Karpas-422 (cell line): Measurements from ENCODE around the gene BCL2. TPM values are rescaled to one million over a fixed set of nuclear protein-coding genes. Genes with fewer than 3 reads are reported as not detected.
A peak's percentile ranks its signal among the peaks of the same experiment; 100 is the strongest.

Experiments used
- DNase-seq: peaks from one replicate; pipeline ENCODE4 v3.0.0-alpha.2; 2015
- H2AFZ ChIP-seq: fragments of 200-600 bp; sonication (generic); 2 replicates; pipeline ENCODE4 v1.6.1; 2014; ENCODE audit warnings: antibody characterized with exemption, low read length, mixed read lengths
- H3K27ac ChIP-seq: fragments of 200-600 bp; sonication (generic); 2 replicates; pipeline ENCODE4 v1.5.1; 2014; ENCODE audit warnings: mild to moderate bottlenecking, low read length, moderate library complexity
- H3K27me3 ChIP-seq: fragments of 200-600 bp; sonication (generic); 2 replicates; pipeline ENCODE4 v1.6.1; 2014; ENCODE audit warnings: low read length, mixed read lengths
- H3K36me3 ChIP-seq: fragments of 200-600 bp; sonication (generic); 2 replicates; pipeline ENCODE4 v1.6.1; 2014; ENCODE audit warnings: low read length, mixed read lengths; ENCODE audit not compliant: insufficient read depth
- H3K4me1 ChIP-seq: fragments of 200-600 bp; sonication (generic); 2 replicates; pipeline ENCODE4 v1.6.1; 2014; ENCODE audit warnings: mild to moderate bottlenecking, low read length, mixed read lengths
- H3K4me2 ChIP-seq: fragments of 200-600 bp; sonication (generic); 2 replicates; pipeline ENCODE4 v1.6.1; 2014; ENCODE audit warnings: low read length, low read depth, mild to moderate bottlenecking; ENCODE audit not compliant: poor library complexity, severe bottlenecking
- H3K4me3 ChIP-seq: fragments of 200-600 bp; sonication (generic); 2 replicates; pipeline ENCODE4 v1.5.1; 2014; ENCODE audit warnings: mild to moderate bottlenecking, antibody characterized with exemption, low read length, mixed read lengths
- H3K79me2 ChIP-seq: fragments of 200-600 bp; sonication (generic); 2 replicates; pipeline ENCODE4 v1.6.1; 2014; ENCODE audit warnings: mild to moderate bottlenecking, low read length, mixed read lengths
- H3K9ac ChIP-seq: fragments of 200-600 bp; sonication (generic); 2 replicates; pipeline ENCODE4 v1.6.0; 2014; ENCODE audit warnings: low read length
- H3K9me2 ChIP-seq: fragments of 200-600 bp; sonication (generic), shearing (Covaris generic); replicated peaks from 2 replicates; pipeline ENCODE4 v1.6.0; 2014; ENCODE audit warnings: mild to moderate bottlenecking, low read length, moderate library complexity; ENCODE audit not compliant: insufficient read depth
- H3K9me3 ChIP-seq: fragments of 300-700, 200-600 bp; sonication (generic); 2 replicates; pipeline ENCODE4 v1.6.1; 2014; ENCODE audit warnings: low read length, mixed read lengths
- H4K20me1 ChIP-seq: fragments of 200-600 bp; sonication (generic); 2 replicates; pipeline ENCODE4 v1.6.1; 2014; ENCODE audit warnings: mild to moderate bottlenecking, antibody characterized with exemption, low read length, low read depth; ENCODE audit not compliant: insufficient read depth
- total RNA-seq: library from RNA; depleted of rRNA; stranded (reverse); fragments of >200 nt; shearing (Covaris generic); gene quantifications from 2 replicates; pipeline ENCODE4 v1.2.3, GENCODE V29; 2014; ENCODE audit warnings: low replicate concordance

BCL2 gene
- total RNA-seq, 1 experiment from 2014 or later = 271 TPM

DNA sequence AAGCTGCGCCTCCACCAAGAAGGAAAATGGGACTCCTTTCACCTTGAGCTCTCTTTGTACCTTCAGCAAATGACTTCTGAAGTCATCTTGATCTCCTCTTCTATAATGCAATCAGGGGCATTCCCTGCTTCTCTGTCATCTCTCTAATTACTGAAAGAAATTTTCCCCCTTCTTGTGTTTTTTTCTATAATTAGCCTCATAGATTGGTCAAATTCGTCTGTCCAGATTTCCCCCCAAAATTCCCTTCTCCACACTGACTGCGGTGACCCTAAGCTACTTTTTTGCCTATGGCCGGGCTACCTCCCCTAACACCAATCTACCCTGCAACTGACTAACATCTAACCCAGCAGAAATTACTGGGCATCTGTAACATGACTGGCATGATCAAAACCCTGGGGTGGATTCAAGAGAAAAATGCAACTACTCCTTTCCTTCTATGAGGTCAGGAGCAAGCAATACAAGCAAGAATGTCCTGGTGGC, 168.6 kb downstream of the BCL2 start:
- Histone ChIP-seq H2AFZ (no peak overlapping the region), H3K9me2 (no peaks in the 10 kb centered on the region), H3K4me2 (peak overlapping the region; percentile 64), H3K9ac (peak overlapping the region; percentile 8; the same call in 1 of the 2 replicates), H4K20me1 (no peaks in the 10 kb centered on the region), H3K4me1 (peaks cover 96% of the 10 kb centered on the region), H3K27ac (peak overlapping the region; percentile 91), H3K9me3 (no peaks in the 10 kb centered on the region), H3K4me3 (no peak overlapping the region), H3K79me2 (peaks cover 84% of the 10 kb centered on the region), H3K36me3 (no peaks in the 10 kb centered on the region), H3K27me3 (no peaks in the 10 kb centered on the region)
- peak; percentile 56 for DNase-seq

- Histone ChIP-seq H3K9me3 (no peaks in the 10 kb centered on the region), H3K9ac (no peak overlapping the region), H3K27me3 (no peaks in the 10 kb centered on the region), H3K36me3 (no peaks in the 10 kb centered on the region), H3K9me2 (no peaks in the 10 kb centered on the region), H3K27ac (peak overlapping the region; percentile 91), H3K4me1 (peaks cover 96% of the 10 kb centered on the region), H3K4me2 (no peak overlapping the region), H3K4me3 (no peak overlapping the region), H4K20me1 (no peaks in the 10 kb centered on the region), H3K79me2 (peaks cover 89% of the 10 kb centered on the region), H2AFZ (no peak overlapping the region)
- DNase-seq = no peak
Measured at GRCh38 chr18:63150326-63150725, 169.2 kb downstream of the BCL2 start.

- Histone ChIP-seq H3K9ac (no peak overlapping the region), H4K20me1 (no peaks in the 10 kb centered on the region; the same call in 1 of the 2 replicates), H3K4me3 (no peak overlapping the region), H3K27ac (peak overlapping the region; percentile 39; the same call in 1 of the 2 replicates), H3K4me2 (no peak overlapping the region), H2AFZ (no peak overlapping the region), H3K27me3 (no peaks in the 10 kb centered on the region), H3K36me3 (no peaks in the 10 kb centered on the region), H3K4me1 (peaks cover 96% of the 10 kb centered on the region), H3K9me2 (no peaks in the 10 kb centered on the region), H3K79me2 (peaks cover 86% of the 10 kb centered on the region), H3K9me3 (no peaks in the 10 kb centered on the region)
- no peak for DNase-seq
Measured at GRCh38 chr18:63149302-63149587, 170.3 kb downstream of the BCL2 start.

GRCh38 chr18:63148449-63149301, 170.9 kb downstream of the BCL2 start:
- Histone ChIP-seq H3K4me3 (no peak overlapping the region), H3K9me3 (no peaks in the 10 kb centered on the region), H3K27me3 (no peaks in the 10 kb centered on the region), H3K79me2 (peaks cover 86% of the 10 kb centered on the region), H3K9ac (no peak overlapping the region), H3K4me2 (peak overlapping the region; percentile 0), H3K9me2 (no peaks in the 10 kb centered on the region), H2AFZ (no peak overlapping the region), H4K20me1 (peaks cover 2% of the 10 kb centered on the region; the same call in 1 of the 2 replicates), H3K4me1 (peaks cover 96% of the 10 kb centered on the region), H3K27ac (peak overlapping the region; percentile 39), H3K36me3 (no peaks in the 10 kb centered on the region)
- no peak for DNase-seq

- H3K27ac ChIP-seq = peak overlapping the region; percentile 39
- no peaks in the 10 kb centered on the region for H3K9me2 ChIP-seq
- no peak overlapping the region for H2AFZ ChIP-seq
- H3K27me3 ChIP-seq = no peaks in the 10 kb centered on the region
- H3K79me2 ChIP-seq = peaks cover 82% of the 10 kb centered on the region
- no peaks in the 10 kb centered on the region for H3K36me3 ChIP-seq
- H3K4me1 ChIP-seq = peaks cover 96% of the 10 kb centered on the region
- H3K4me3 ChIP-seq = no peak overlapping the region
- no peak overlapping the region for H3K9ac ChIP-seq
- DNase-seq = no peak
- H3K9me3 ChIP-seq = no peaks in the 10 kb centered on the region
- peak overlapping the region; percentile 0 for H3K4me2 ChIP-seq
- peaks cover 6% of the 10 kb centered on the region; the same call in 1 of the 2 replicates for H4K20me1 ChIP-seq
Measured at GRCh38 chr18:63147973-63148372, 171.6 kb downstream of the BCL2 start.

GRCh38 chr18:63146828-63147409, 172.7 kb downstream of the BCL2 start:
- no peaks in the 10 kb centered on the region for H3K36me3 ChIP-seq
- H2AFZ ChIP-seq = no peak overlapping the region
- peaks cover 73% of the 10 kb centered on the region for H3K79me2 ChIP-seq
- no peaks in the 10 kb centered on the region for H3K9me2 ChIP-seq
- peaks cover 96% of the 10 kb centered on the region for H3K4me1 ChIP-seq
- DNase-seq = no peak
- no peak overlapping the region for H3K4me3 ChIP-seq
- H3K27me3 ChIP-seq = no peaks in the 10 kb centered on the region
- no peaks in the 10 kb centered on the region for H3K9me3 ChIP-seq
- H4K20me1 ChIP-seq = peaks cover 6% of the 10 kb centered on the region; the same call in 1 of the 2 replicates
- no peak overlapping the region for H3K9ac ChIP-seq
- no peak overlapping the region for H3K4me2 ChIP-seq
- H3K27ac ChIP-seq = peak overlapping the region; percentile 39

- Histone ChIP-seq H3K27me3 (no peaks in the 10 kb centered on the region), H3K27ac (peak overlapping the region; percentile 91), H3K4me1 (peaks cover 96% of the 10 kb centered on the region), H2AFZ (no peak overlapping the region), H3K9me3 (no peaks in the 10 kb centered on the region), H3K9me2 (no peaks in the 10 kb centered on the region), H3K36me3 (no peaks in the 10 kb centered on the region), H3K4me3 (no peak overlapping the region), H3K9ac (peak overlapping the region; percentile 52; the same call in 1 of the 2 replicates), H3K4me2 (peak overlapping the region; percentile 77), H3K79me2 (peaks cover 71% of the 10 kb centered on the region), H4K20me1 (peaks cover 6% of the 10 kb centered on the region; the same call in 1 of the 2 replicates)
- no peak for DNase-seq
Measured at GRCh38 chr18:63145851-63146555, 173.6 kb downstream of the BCL2 start.
